A549 treated with DMSO at 1 μM for 4 hours (cell line): ENCODE results near the gene OR4C46. TPM values are rescaled to one million over a fixed set of nuclear protein-coding genes. Genes with fewer than 3 reads are reported as not detected.

Source experiments
- total RNA-seq: library from RNA; stranded (reverse); fragments of 200-300 nt; extraction: Qiagen RNA extraction; gene quantifications from 5 replicates; pipeline ENCODE4 v1.2.3, GENCODE V29; 2022; ENCODE audit warnings: low read depth

OR4C46 gene
- not detected in 5 replicates for total RNA-seq

DNA sequence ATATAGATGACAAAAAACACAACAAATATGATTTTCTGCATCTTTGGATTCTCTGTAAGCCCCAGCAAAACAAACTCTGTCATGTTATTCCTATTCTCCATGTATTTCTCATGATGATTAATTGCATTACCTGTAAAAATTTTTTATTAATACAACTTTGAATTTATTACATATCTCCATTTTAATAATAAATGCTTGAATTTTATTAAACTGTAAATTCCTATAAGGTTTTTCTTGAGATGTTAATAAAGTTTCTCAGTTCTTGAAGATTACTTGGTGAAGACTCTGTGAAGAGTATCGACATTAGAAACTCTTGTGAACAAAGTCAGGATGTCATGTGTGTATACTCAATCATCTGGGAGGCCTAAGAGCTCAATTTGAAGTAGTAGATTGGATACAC is at the start of gene OR4C46:
Gene OR4C46, minus strand, starts transcription at position 101 of the 400 bp plus-strand sequence. Its CDS starts 0 bp downstream, at position 101.

Other genes with a start within 250 kb of the OR4C46 start
- gene OR4A5, start 102.8 kb upstream of the OR4C46 start, total RNA-seq = not detected in 5 replicates